Neural cell (in vitro differentiated cells): ENCODE measurements around the gene NFIX. TPM values are rescaled to one million over a fixed set of nuclear protein-coding genes. Genes with fewer than 3 reads are reported as not detected.
A peak's percentile ranks its signal among the peaks of the same experiment; 100 is the strongest.

Source experiments
- H2AFZ ChIP-seq: fragments of 200-600, 300-800 bp; sonication (generic), shearing (Covaris generic); 2 replicates; pipeline ENCODE4 v1.6.0; 2014; ENCODE audit warnings: low read depth, mild to moderate bottlenecking, antibody characterized with exemption, low read length, moderate library complexity
- H3F3A ChIP-seq: fragments of 200-600 bp; shearing (Covaris generic); 2 replicates; pipeline ENCODE4 v1.6.1; 2016; ENCODE audit warnings: mild to moderate bottlenecking, moderate library complexity, mixed read lengths, antibody characterized with exemption, low read length; ENCODE audit not compliant: insufficient read depth, poor library complexity, severe bottlenecking
- H3K27ac ChIP-seq: fragments of 200-600, 300-800 bp; sonication (generic), shearing (Covaris generic); 2 replicates; pipeline ENCODE4 v1.5.1; 2014; ENCODE audit warnings: mild to moderate bottlenecking, low read length, moderate library complexity
- H3K27me3 ChIP-seq: fragments of 300-800, 200-600 bp; sonication (generic), shearing (Covaris generic); 2 replicates; pipeline ENCODE4 v1.6.0; 2014; ENCODE audit warnings: mild to moderate bottlenecking, low read depth, low read length, moderate library complexity; ENCODE audit not compliant: insufficient read depth
- H3K36me3 ChIP-seq: fragments of 300-800, 200-600 bp; sonication (generic), shearing (Covaris generic); 2 replicates; pipeline ENCODE4 v1.5.1; 2014; ENCODE audit warnings: mild to moderate bottlenecking, antibody characterized with exemption, low read length, moderate library complexity; ENCODE audit not compliant: insufficient read depth
- H3K4me2 ChIP-seq: fragments of 300-800, 200-600 bp; sonication (generic), shearing (Covaris generic); 2 replicates; pipeline ENCODE4 v1.6.0; 2014; ENCODE audit warnings: mild to moderate bottlenecking, low read length
- H3K4me3 ChIP-seq: fragments of 300-800, 200-600 bp; sonication (generic), shearing (Covaris generic); 2 replicates; pipeline ENCODE4 v1.5.1; 2014; ENCODE audit warnings: mild to moderate bottlenecking, low read length, moderate library complexity
- H3K79me2 ChIP-seq: fragments of 200-600 bp; shearing (Covaris generic); replicated peaks from 2 replicates; pipeline ENCODE4 v1.6.0; 2014; ENCODE audit warnings: mild to moderate bottlenecking, low read length, moderate library complexity; ENCODE audit not compliant: insufficient read depth
- H3K9ac ChIP-seq: fragments of 300-800, 200-600 bp; sonication (generic), shearing (Covaris generic); 2 replicates; pipeline ENCODE4 v1.6.1; 2016; ENCODE audit warnings: mild to moderate bottlenecking, low read length, mixed read lengths
- H3K9me2 ChIP-seq: fragments of 200-600 bp; shearing (Covaris generic); 2 replicates; pipeline ENCODE4 v1.6.1; 2016; ENCODE audit warnings: mild to moderate bottlenecking, low read length, mixed read lengths; ENCODE audit not compliant: insufficient read depth
- H3K9me3 ChIP-seq: fragments of 200-600, 300-800 bp; sonication (generic), shearing (Covaris generic); 2 replicates; pipeline ENCODE4 v1.6.1; 2016; ENCODE audit warnings: mild to moderate bottlenecking, mixed run types, low read length, moderate library complexity, mixed read lengths
- H4K20me1 ChIP-seq: fragments of 200-600 bp; shearing (Covaris generic); 2 replicates; pipeline ENCODE4 v1.6.1; 2016; ENCODE audit warnings: mild to moderate bottlenecking, mixed run types; ENCODE audit not compliant: insufficient read depth
- CTCF ChIP-seq: fragments of 450-650 bp; IDR thresholded peaks from 2 replicates; pipeline ENCODE4 v1.5.1; 2014; ENCODE audit warnings: antibody characterized with exemption, mild to moderate bottlenecking, moderate library complexity; ENCODE audit not compliant: poor library complexity, severe bottlenecking
- EP300 ChIP-seq: fragments of 450-650 bp; conservative IDR thresholded peaks from 2 replicates; pipeline ENCODE4 v1.6.1; 2014; ENCODE audit warnings: antibody characterized with exemption, mild to moderate bottlenecking, moderate library complexity; ENCODE audit not compliant: poor library complexity, severe bottlenecking
- EZH2 ChIP-seq: fragments of 200-600, 300-800 bp; shearing (Covaris generic), sonication (generic); IDR thresholded peaks from 2 replicates; pipeline ENCODE4 v1.6.1; 2014; ENCODE audit warnings: antibody characterized with exemption, low read length, borderline replicate concordance, mild to moderate bottlenecking; ENCODE audit not compliant: insufficient read depth, poor library complexity, severe bottlenecking
- MXI1 ChIP-seq: fragments of 450-650 bp; conservative IDR thresholded peaks from 2 replicates; pipeline ENCODE4 v1.6.1; 2014; ENCODE audit warnings: antibody characterized with exemption, mild to moderate bottlenecking; ENCODE audit not compliant: poor library complexity, severe bottlenecking
- POLR2AphosphoS5 ChIP-seq: IDR thresholded peaks from 2 replicates; pipeline ENCODE4 v1.6.1; 2012
- RAD21 ChIP-seq: fragments of 450-650 bp; conservative IDR thresholded peaks from 2 replicates; pipeline ENCODE4 v1.6.1; 2014; ENCODE audit warnings: antibody characterized with exemption, mild to moderate bottlenecking, moderate library complexity
- SMC3 ChIP-seq: fragments of 450-650 bp; conservative IDR thresholded peaks from 2 replicates; pipeline ENCODE4 v1.6.1; 2014; ENCODE audit warnings: antibody characterized with exemption, mild to moderate bottlenecking, moderate library complexity; ENCODE audit not compliant: poor library complexity
- TAF1 ChIP-seq: IDR thresholded peaks from 2 replicates; pipeline ENCODE4 v1.6.1; 2012; ENCODE audit warnings: low read depth
- polyA plus RNA-seq: library from polyadenylated mRNA; depleted of rRNA; stranded (reverse); fragments of >200 nt; gene quantifications from 2 replicates; pipeline ENCODE4 v1.2.3, GENCODE V29; 2014
- TF ChIP-seq, protein P1 (sequence below): IDR thresholded peaks from 2 replicates; pipeline ENCODE4 v1.6.1; 2012; ENCODE audit warnings: borderline replicate concordance

Gene NFIX
- polyA plus RNA-seq, 1 donor from 2014 or later, result not detected

- Histone ChIP-seq H3F3A (no peaks in the 10 kb centered on the region), H3K4me2 (no peak overlapping the region), H3K9me3 (no peaks in the 10 kb centered on the region), H3K9ac (no peak overlapping the region), H3K27ac (no peak overlapping the region), H3K36me3 (no peaks in the 10 kb centered on the region), H2AFZ (no peak overlapping the region), H3K9me2 (no peaks in the 10 kb centered on the region), H3K4me3 (no peak overlapping the region), H4K20me1 (no peaks in the 10 kb centered on the region), H3K79me2 (no peaks in the 10 kb centered on the region), H3K27me3 (peaks cover 100% of the 10 kb centered on the region)
- no peak for TF ChIP-seq SMC3
- TF ChIP-seq EP300, result no peak
- TF ChIP-seq MXI1, result no peak
- TF ChIP-seq, protein P1, sequence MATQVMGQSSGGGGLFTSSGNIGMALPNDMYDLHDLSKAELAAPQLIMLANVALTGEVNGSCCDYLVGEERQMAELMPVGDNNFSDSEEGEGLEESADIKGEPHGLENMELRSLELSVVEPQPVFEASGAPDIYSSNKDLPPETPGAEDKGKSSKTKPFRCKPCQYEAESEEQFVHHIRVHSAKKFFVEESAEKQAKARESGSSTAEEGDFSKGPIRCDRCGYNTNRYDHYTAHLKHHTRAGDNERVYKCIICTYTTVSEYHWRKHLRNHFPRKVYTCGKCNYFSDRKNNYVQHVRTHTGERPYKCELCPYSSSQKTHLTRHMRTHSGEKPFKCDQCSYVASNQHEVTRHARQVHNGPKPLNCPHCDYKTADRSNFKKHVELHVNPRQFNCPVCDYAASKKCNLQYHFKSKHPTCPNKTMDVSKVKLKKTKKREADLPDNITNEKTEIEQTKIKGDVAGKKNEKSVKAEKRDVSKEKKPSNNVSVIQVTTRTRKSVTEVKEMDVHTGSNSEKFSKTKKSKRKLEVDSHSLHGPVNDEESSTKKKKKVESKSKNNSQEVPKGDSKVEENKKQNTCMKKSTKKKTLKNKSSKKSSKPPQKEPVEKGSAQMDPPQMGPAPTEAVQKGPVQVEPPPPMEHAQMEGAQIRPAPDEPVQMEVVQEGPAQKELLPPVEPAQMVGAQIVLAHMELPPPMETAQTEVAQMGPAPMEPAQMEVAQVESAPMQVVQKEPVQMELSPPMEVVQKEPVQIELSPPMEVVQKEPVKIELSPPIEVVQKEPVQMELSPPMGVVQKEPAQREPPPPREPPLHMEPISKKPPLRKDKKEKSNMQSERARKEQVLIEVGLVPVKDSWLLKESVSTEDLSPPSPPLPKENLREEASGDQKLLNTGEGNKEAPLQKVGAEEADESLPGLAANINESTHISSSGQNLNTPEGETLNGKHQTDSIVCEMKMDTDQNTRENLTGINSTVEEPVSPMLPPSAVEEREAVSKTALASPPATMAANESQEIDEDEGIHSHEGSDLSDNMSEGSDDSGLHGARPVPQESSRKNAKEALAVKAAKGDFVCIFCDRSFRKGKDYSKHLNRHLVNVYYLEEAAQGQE, result no peak
- no peak for TF ChIP-seq TAF1
- no peak for TF ChIP-seq CTCF
- TF ChIP-seq RAD21, result no peak
- TF ChIP-seq POLR2AphosphoS5, result no peak
- no peak for TF ChIP-seq EZH2
Observed at GRCh38 chr19:13013649-13014048, 18.4 kb downstream of the NFIX start.

- Histone ChIP-seq H3K36me3 (no peaks in the 10 kb centered on the region), H3F3A (no peaks in the 10 kb centered on the region), H2AFZ (no peak overlapping the region), H3K9ac (no peak overlapping the region), H3K4me3 (no peak overlapping the region), H3K79me2 (no peaks in the 10 kb centered on the region), H3K9me3 (no peaks in the 10 kb centered on the region), H4K20me1 (no peaks in the 10 kb centered on the region), H3K27me3 (peaks cover 100% of the 10 kb centered on the region), H3K9me2 (no peaks in the 10 kb centered on the region), H3K4me2 (no peak overlapping the region), H3K27ac (no peak overlapping the region)
- TF ChIP-seq EZH2, result peak; percentile 99
- TF ChIP-seq RAD21, result no peak
Observed at GRCh38 chr19:13014101-13014920, 19.0 kb downstream of the NFIX start.
